GM21529 (cell line): ENCODE data around the gene SIN3A.
A peak's percentile ranks its signal among the peaks of the same experiment; 100 is the strongest.
"Not testable (repeated sequence)": the region's sequence is repeated elsewhere in the genome, so short reads cannot be mapped to it uniquely, and the experiment has no call there.

Experiments used
- ATAC-seq: cut with Tn5 transposase; IDR thresholded peaks from one replicate; pipeline ENCODE4 v1.9.1; 2021; ENCODE audit not compliant: unreplicated experiment

Gene SIN3A

GRCh38 chr15:75450307-75451201 lies 936 bp downstream of the SIN3A start:
- peak; percentile 22 for ATAC-seq

- no peak for ATAC-seq
These were observed 1.7 kb downstream of the SIN3A start for GRCh38 chr15:75449585-75450306.

- ATAC-seq: not testable (repeated sequence)
These were observed 3.3 kb downstream of the SIN3A start for GRCh38 chr15:75448171-75448570.

GRCh38 chr15:75446151-75446550 lies 5.3 kb downstream of the SIN3A start:
- ATAC-seq: no peak

- ATAC-seq: not testable (repeated sequence)
These were observed 6.2 kb downstream of the SIN3A start for GRCh38 chr15:75445324-75445723.

- ATAC-seq: not testable (repeated sequence)
These were observed 7.5 kb downstream of the SIN3A start for GRCh38 chr15:75443972-75444453.

- no peak for ATAC-seq
These were observed 13.8 kb downstream of the SIN3A start for GRCh38 chr15:75437721-75438120.

- ATAC-seq: no peak
These were observed 14.6 kb downstream of the SIN3A start for GRCh38 chr15:75436881-75437280.

- no peak for ATAC-seq
These were observed 19.8 kb downstream of the SIN3A start for GRCh38 chr15:75431682-75432081.

- ATAC-seq: no peak
These were observed 20.2 kb downstream of the SIN3A start for GRCh38 chr15:75431270-75431669.

GRCh38 chr15:75430259-75430658 lies 21.2 kb downstream of the SIN3A start:
- no peak for ATAC-seq

- ATAC-seq: no peak
These were observed 23.3 kb downstream of the SIN3A start for GRCh38 chr15:75428152-75428551.

GRCh38 chr15:75425966-75426500 lies 25.5 kb downstream of the SIN3A start:
- no peak for ATAC-seq

- ATAC-seq: no peak
These were observed 28.9 kb downstream of the SIN3A start for GRCh38 chr15:75422554-75422953.

GRCh38 chr15:75420698-75421097 lies 30.8 kb downstream of the SIN3A start:
- ATAC-seq: no peak

GRCh38 chr15:75416584-75416983 lies 34.9 kb downstream of the SIN3A start:
- no peak for ATAC-seq

- no peak for ATAC-seq
These were observed 41.3 kb downstream of the SIN3A start for GRCh38 chr15:75410196-75410595.

- no peak for ATAC-seq
These were observed 44.4 kb downstream of the SIN3A start for GRCh38 chr15:75407083-75407482.

- ATAC-seq: no peak
These were observed 47.6 kb downstream of the SIN3A start for GRCh38 chr15:75403892-75404291.

- ATAC-seq: no peak
These were observed 54.0 kb downstream of the SIN3A start for GRCh38 chr15:75397494-75397893.

- ATAC-seq: no peak
These were observed 61.6 kb downstream of the SIN3A start for GRCh38 chr15:75389791-75390382.
